Measurements from ENCODE around the gene RPL7L1.
"Not testable (repeated sequence)": the region's sequence is repeated elsewhere in the genome, so short reads cannot be mapped to it uniquely, and the experiment has no call there.

RPL7L1 gene

DNA sequence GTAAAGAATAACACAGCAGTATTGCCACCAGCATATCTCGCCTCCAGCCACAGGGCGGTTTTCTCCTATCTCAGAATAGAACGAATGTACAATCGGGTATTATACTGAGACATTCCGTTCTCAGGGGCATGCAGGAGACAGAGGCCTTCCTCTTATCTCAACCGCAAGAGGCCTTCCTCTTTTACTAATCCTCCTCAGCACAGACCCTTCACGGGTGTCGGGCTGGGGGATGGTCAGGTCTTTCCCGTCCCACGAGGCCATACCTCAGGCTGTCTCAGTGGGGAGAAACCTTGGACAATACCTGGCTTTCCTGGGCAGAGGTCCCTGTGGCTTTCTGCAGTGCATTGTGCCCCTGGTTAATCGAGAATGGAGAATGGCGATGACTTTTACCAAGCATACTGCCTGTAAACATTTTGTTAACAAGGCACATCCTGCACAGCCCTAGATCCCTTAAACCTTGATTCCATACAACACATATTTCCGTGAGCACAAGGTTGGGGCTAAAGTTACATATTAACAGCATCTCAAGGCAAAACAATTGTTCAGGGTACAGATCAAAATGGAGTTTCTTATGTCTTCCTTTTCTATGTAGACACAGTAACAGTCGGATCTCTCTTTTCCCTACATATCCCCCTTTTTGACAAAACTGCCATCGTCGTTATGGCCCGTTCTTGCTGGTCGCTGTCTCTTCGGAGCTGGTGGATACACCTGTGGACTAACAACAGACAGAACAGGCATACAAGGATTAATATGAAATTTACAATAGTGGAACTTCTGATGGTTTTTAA, 14.8 kb downstream of the RPL7L1 start:
- DNase-seq: not testable (repeated sequence)

DNA sequence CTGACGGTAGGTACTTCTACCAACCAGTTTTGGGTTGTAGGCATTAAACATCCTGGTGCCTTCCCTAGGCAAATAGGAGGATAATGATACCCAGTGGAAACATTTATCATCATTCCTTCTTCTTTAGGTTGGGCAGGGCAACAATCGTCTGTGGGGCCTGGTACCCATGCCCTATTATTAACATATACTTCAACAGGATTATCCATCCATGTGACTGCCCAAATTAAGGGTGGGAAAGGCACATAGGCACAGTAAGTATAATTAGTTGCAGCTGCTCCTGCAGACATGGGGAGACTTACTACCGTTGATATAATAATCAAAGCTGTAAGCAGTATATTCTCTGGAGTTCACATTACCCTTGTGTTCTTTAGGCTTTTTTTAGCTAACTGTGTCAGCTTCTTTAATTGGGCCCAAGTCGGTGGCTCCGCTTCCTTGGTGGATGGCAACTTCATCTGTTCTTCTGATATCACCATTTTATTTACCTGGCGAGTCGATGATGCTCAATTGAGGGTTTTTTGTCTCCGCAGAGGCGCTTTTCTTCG, 16.8 kb downstream of the RPL7L1 start:
- no peak for DNase-seq

DNA sequence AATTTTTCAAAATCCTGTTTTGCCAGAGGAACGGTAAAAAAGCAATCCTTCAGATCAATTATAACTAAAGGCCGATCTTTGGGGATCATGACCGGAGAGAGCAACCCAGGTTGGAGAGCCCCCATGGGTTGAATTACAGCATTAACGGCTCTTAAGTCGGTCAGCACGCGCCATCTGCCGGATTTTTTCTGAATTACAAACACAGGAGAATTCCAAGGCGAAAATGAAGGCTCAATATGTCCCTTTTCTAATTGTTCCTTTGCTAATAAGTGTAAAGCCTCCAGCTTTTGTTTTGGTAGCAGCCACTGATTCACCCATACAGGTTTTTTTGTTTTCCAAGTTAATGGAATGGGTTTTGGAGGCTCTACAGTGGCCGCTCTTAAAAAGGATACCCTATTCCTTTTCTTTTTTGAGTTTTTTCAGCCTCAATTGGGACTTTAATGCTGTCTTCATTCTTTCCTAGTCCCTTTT, 19.5 kb downstream of the RPL7L1 start:
- DNase-seq: no peak

DNA sequence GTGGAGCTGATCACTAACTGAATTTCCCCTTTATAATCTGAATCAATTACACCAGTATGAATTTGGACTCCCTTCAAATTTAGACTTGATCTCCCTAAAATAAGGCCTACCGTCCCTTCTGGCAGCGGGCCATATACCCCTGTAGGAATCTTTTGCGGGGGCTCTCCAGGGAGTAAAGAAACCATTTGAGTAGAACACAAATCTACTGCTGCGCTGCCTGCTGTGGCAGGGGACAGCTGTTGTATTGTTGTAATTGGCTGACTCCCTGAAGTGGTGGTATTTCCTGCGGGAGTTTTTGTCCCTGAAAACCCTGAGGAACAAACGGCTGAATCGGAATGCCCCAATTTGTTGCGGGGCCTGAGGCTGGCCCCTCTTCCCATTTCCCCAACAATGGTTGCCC, 20.5 kb downstream of the RPL7L1 start:
- no peak for DNase-seq

DNA sequence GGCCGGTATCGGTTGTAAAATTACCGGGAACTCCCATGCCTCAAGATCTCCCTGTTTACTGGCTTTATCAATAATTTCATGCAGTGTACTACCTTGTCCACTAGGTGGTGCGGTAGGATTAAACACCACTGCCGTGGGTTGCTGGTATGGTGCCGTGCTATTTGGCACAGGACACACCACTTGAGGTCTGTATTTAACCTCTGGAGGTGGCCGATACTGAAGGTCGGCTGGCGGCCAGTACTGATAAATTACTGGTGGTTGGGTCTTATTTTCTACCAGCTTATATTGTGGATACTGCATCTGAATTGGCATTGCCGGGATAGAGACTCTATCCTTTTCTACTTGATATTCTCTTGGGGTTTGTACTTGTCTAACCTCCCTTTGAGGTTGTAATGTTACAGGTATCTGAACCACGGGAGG, 22.1 kb downstream of the RPL7L1 start:
- DNase-seq: no peak

DNA sequence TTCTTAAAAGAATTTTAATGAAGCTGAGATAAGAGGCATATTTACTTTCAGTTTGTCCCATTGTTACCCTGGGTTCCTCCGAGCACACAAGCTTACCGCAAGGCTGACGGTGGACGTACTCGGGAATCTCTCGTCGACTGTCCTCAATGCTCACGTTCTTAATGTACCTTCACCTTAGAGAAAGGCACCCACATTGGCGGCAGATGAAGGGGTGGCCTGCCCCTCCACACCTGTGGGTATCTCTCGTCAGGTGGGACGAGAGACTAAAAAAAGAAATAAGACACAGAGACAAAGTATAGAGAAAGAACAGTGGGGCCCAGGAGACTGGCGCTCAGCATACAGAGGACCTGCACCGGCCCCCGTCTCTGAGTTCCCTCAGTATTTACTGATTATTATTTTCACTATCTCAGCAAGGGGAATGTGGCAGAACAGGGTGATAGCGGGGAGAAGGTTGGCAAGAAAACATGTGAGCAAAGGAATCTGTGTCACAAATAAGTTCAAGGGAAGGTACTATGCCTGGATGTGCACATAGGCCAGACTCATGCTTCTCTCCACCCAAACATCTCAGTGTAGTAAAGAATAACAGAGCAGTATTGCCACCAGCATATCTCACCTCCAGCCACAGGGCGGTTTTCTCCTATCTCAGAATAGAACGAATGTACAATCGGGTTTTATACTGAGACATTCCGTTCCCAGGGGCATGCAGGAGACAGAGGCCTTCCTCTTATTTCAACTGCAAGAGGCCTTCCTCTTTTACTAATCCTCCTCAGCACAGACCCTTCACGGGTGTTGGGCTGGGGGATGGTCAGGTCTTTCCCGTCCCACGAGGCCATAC, 23.2 kb downstream of the RPL7L1 start:
- not testable (repeated sequence) for DNase-seq

DNA sequence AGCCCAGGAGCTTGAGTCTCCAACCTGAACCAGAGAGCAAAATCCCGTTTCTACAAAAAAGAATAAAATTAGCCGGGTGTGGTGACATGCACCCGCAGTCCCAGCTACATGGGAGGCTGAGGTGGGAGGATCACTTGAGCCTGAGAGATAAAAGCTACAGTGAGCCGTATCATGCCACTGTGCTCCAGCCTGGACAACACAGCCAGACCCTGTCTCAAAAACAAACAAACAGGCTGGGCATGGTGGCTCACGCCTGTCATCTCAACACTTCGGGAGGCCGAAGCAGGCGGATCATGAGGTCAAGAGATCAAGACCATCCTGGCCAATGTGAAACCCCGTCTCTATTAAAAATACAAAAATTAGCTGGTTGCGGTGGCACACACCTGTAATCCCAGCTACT, 25.1 kb downstream of the RPL7L1 start:
- no peak for DNase-seq

DNA sequence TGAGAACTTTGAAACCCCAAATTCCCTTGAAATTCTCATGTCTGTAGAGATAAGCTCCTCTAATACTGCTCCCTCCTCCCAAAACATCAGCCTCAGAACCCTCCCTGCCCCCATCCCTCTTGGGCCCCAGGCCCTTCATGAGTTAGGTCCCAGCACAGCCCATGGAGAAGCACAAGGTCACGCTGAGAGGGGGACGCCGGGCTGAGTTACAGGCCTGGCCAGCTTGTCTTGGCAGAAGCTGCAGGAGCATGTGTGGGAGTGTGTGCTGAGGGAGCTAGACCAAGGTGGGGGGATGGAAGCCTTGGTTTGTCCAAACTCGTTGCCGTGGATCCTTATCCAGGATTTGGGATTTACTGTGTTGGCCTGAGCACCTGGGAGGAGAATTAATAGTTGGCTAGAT, 27.9 kb downstream of the RPL7L1 start:
- no peak for DNase-seq

DNA sequence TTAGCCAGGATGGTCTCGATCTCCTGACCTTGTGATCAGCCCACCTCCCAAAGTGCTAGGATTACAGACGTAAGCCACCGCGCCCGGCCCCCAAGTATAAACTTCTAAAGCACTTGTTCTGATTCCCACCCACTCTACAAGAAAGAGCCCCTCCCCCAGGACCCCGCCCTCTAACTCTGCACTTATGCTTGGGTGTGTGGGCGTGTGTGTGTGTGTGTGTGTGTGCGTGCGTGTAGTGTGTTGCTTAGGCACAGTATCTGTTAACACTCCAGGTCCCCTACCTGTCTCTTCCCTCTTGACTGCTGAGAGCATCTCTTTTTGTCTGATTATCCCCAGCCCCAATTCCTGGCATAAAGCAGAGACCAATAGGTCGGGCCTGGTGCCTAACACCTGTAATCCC, 30.4 kb downstream of the RPL7L1 start:
- no peak for DNase-seq

DNA sequence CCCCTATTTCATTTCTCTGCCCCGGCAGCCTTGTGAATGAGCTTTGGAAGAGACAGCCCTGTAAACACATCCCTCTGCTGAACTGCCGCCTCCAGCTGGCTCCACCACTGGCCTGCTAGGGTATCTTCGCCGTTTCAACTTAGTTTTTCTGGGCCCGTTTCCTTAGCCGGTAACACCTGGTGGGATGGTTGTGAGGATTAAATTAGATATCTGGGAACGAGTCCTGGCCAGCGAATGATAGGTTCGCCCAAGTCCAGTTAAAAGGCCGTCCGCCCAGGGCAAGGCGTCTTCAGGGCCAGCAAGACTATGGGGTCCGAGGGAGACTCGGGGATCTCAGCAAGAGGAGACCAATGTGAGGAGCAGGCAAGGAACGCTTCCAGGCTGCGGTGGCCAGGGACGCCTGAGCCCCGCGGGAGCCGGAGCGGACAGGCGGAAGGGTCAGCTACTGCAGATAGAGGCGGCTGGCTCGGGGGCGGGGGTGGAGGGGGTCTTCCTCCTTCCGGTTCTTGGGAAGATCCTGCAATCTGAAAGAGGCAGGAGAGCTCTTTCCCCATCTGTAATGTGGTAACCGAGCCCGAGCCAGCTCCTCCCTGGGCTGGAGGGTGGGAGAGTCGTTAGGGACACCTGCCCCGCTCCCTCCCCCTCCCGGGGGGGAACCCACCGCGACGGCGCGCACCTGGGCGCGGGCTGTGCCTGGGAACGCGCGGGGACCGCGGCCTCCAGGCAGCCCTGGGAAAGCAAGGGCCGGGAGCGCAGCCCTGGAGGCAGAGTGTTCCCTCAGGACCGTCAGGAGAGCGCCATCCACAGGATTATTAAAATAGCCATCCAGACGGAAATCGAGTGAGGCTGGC, 32.0 kb downstream of the RPL7L1 start:
- no peak for DNase-seq

DNA sequence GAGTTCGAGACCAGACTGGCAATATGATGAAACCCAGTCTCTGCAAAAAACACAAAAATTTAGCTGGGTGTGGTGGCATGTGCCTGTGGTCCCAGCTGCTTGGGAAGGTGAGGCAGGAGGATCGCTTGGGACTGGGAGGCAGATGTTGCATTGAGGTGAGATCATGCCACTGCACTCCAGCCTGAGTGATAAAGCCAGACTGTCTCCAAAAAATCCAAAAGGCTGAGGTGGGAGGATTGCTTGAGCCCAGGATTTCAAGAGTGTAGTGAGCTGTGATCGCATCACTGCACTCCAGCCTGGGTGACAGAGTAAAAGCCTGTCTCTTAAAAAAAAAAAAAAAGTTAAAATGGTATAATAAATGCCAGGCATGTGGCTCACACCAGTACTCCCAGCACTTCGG, 35.1 kb downstream of the RPL7L1 start:
- no peak for DNase-seq

DNA sequence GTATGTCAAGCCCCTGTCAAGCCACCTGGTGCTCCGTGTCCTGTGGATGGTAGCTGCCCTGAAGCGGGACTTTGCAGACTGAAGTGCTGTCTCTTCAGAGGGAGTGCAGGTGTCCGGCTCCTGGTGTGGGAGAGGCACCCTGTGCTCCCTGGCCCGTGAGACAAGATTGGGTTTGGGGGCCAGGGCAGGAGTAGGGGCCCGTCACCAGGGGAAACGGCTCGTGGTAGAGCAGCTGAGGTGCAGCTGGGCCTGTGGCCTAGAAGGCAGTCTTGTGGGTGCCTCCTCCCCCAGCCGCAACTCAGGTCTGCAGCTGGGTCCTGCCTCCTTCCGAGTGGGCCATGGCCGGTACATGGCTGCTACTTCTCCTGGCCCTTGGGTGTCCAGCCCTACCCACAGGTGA, 36.3 kb downstream of the RPL7L1 start, which contains the start of gene PTCRA:
Gene PTCRA, plus strand, starts transcription at position 322 of the 400 bp plus-strand sequence. Its CDS starts 17 bp downstream, at position 339.
- DNase-seq: no peak

DNA sequence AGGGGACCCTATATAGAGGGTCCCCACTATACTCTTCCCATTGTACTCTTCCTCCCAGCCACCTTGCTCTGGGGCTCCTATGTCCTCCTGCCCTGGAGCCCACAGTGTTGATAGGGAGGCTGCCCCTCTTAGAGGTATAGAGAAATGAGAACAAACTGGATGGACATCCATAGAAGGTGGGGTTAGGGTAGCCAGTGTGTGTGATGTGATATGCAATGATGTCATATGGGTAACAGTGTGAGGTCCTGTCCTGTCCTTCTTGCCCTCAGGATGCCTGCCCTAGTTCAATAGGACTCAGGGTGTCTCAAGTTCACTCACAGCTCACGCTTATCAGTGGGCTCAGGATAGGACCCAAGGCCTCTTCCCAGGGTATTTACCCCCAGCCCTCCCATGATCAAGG, 36.9 kb downstream of the RPL7L1 start:
- no peak for DNase-seq

DNA sequence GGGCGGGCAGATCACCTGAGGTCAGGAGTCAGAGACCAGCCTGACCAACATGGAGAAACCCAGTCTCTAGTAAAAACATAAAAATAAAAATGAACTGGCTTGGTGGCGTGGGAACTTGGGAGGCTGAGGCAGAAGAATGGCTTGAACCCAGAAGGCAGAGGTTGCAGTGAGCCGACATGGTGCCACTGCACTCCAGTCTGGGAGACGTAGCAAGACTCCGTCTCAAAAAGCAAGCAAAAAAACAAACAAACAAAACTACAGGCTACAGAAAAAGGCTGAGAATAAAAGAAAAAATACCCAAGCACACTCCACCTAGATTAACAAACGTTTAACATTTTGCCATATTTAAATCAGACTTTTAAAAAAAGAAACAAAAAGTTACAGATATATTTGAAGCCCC, 42.4 kb downstream of the RPL7L1 start:
- DNase-seq: no peak

DNA sequence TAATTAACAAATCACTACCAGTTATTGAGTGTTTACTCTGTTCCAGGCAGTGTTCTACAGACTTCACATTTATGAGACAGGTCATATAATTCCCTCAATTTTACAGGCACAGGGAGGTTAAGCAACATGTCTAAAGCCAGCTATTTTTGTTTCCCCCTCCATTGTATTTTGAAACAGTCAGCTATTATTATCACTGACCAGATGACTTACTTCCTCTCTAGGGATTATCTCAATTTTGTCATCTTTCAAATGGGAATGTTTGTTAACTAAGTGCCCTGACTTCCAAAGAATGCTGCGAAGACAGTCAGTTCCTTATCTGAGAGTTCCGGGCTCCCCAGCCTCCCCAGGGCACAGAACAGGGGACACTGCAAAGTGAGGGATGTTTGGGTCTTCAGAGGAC, 44.2 kb downstream of the RPL7L1 start:
- no peak for DNase-seq

DNA sequence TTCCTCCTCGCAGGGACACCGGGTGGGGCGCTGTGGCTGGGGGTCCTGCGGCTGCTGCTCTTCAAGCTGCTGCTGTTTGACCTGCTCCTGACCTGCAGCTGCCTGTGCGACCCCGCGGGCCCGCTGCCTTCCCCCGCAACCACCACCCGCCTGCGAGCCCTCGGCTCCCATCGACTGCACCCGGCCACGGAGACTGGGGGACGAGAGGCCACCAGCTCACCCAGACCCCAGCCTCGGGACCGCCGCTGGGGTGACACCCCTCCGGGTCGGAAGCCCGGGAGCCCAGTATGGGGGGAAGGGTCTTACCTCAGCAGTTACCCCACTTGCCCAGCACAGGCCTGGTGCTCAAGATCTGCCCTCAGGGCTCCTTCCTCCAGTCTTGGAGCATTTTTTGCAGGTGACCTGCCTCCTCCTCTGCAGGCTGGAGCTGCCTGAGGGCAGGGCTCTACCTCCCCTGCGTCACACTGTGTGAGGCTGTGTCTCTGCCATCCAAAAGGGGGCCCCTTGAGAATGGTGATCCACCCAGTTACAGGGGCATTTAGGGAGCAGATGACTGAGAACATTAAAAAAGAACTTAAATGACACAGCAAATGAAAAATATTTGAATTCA, 45.9 kb downstream of the RPL7L1 start:
- DNase-seq: no peak

DNA sequence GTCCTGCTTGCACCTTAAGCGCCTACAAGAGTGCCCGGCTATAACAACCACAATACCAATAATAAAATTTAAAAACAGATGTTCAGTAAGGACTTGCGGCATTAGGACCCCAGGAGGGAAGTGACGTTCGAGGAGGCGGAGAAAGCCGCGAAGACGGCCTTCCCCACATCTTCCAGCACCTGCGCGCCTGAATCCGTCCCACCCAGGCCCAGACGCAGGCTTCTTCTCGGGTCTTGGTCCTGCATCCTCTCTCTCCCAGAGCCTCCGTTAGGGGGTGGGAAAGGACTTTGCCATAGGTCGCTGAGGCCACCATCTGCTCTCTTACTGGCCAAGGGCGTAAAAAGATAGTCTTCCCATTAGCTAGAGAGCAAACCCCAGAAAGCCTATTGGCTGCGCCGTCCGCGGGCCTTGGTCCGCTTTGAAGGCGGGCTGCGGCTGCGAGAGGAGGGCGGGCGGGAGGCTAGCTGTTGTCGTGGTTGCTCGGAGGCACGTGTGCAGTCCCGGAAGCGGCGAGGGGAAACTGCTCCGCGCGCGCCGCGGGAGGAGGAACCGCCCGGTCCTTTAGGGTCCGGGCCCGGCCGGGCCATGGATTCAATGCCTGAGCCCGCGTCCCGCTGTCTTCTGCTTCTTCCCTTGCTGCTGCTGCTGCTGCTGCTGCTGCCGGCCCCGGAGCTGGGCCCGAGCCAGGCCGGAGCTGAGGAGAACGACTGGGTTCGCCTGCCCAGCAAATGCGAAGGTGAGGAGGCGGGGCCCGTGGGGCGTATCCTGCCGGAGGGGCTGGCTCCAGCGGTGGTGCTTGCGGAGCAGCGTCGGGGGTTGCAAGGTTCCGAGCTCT, 49.8 kb downstream of the RPL7L1 start, which contains the start of gene CNPY3:
Gene CNPY3, plus strand, starts transcription at position 495 of the 835 bp plus-strand sequence. Its CDS starts 91 bp downstream, at position 586.
- DNase-seq: peak; percentile 32

DNA sequence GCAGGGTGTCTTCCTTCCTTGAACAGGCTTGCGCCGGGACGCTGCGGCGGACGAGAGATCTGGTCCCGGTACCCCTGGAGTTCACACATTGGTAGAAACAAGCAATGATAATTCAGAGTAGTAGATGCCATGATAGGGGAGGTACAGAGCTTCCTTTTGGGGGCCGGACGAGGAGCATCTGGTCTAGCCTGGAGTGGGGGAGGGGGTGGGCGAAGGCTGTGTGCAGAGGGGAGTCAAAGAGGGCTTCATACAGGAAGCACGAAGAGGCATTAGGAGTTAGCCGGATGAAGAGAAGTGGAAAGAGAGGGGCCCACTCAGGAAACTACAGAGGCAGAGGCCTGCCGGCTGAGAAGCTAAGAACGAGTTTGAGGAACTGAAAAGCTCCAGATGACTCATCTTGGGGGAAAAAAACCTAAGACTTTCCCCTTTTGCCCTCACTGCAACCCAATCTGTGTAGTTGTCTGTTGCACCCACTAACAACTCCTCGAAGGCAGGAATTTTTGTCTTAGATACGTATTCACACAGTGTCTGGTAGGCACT, 50.5 kb downstream of the RPL7L1 start:
- no peak for DNase-seq

DNA sequence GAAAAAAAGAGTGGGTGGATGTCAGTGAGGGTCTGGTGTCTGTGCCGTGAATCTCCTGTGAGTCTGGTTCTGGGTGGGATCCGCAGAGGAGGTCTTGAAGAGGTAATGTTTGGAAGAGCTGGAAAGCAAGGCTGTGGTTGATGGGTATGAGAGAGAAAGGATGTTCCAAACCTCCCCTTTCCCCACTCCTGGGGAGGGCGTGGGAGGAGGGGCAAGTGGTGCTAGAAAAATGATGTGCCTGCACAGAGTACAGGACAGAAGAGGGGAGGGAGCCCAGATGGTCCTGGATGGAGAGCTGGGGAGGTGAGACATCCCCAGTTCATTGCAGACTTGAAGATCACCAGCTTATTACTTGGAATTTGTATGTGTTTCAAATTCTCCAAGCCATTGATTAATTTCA, 53.0 kb downstream of the RPL7L1 start:
- no peak for DNase-seq

DNA sequence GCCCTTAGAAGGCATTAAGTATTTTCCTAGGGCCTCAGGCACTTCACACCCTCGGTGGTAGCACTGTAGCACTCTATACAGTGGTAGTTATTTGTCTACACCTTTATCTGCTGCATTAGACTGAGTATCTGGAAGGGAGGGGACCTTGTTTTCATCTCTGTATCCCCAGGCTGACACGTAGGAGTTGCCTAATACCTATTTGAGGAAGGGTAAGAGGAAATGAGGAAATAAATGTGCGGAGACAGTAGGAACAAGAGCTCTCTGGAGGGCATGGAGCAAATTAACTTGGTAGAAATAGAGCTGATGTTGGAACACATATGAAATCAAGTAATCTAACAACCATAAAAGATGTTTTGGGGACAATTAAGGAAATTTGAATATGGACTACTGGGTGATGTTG, 53.8 kb downstream of the RPL7L1 start:
- no peak for DNase-seq

DNA sequence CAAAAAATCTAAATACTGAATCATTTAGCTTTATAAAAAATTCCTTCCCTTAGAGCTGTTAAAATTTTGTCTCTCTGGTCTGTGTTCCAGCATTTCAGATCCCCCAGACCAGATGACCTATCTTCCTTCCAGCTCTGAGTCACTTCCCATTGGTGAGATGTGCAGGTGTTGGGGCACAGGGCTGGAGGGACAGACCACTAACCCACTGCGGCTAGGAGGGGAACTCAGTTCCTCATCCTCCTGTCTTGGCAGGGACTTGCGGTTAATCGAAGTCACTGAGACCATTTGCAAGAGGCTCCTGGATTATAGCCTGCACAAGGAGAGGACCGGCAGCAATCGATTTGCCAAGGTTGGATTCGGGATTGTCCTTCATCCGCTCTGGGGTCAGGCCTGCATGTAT, 55.9 kb downstream of the RPL7L1 start:
- DNase-seq: no peak

All from cortex of kidney (tissue), 1 donor.